Ammon's horn (tissue), 1 donor: ENCODE data around the gene ITFG1.
"Not testable (repeated sequence)": the region's sequence is repeated elsewhere in the genome, so short reads cannot be mapped to it uniquely, and the experiment has no call there.

Source experiments
- DNase-seq: peaks from one replicate; pipeline ENCODE4 v3.0.0-alpha.2; 2016; ENCODE audit warnings: low spot score

The ITFG1 gene

GRCh38 chr16:47473004-47473403 lies 12.1 kb upstream of the ITFG1 start:
- not testable (repeated sequence) for DNase-seq

- DNase-seq = no peak
Observed at GRCh38 chr16:47470810-47471209, 9.9 kb upstream of the ITFG1 start.

GRCh38 chr16:47470211-47470610 lies 9.3 kb upstream of the ITFG1 start:
- DNase-seq = no peak

GRCh38 chr16:47469227-47469626 lies 8.4 kb upstream of the ITFG1 start:
- DNase-seq = no peak

DNA sequence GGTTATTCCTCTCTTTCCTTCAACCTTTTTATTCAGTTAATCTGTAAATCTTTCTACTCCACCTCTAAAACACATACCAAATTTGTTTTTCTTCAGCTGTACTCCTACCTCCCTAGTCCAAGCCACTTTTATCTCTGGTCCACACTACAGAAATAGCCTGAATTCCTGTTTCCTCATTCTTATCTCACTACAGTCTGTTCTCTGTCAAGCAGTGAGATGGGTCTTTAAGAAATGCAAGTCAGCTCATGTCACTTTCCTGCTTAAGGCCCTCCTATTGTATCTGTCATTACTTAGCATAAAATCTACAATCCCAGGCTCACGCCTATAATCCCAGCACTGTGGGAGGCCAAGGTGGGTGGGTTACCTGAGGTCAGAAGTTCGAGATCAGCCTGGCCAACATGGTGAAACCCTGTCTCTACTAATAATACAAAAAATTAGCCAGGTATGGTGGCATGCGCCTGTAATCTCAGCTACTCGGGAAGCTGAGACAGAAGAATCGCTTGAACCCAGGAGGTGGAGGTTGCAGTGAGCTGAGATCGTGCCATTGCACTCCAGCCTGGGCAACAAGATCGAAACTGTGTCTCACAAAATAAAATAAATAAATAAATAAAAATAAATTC lies 7.3 kb upstream of the ITFG1 start:
- not testable (repeated sequence) for DNase-seq

- no peak for DNase-seq
Observed at GRCh38 chr16:47467501-47467900, 6.6 kb upstream of the ITFG1 start.

GRCh38 chr16:47465919-47466630 lies 5.2 kb upstream of the ITFG1 start:
- no peak for DNase-seq

- peak; percentile 26 for DNase-seq
Observed at GRCh38 chr16:47463771-47464624, 3.1 kb upstream of the ITFG1 start.

DNA sequence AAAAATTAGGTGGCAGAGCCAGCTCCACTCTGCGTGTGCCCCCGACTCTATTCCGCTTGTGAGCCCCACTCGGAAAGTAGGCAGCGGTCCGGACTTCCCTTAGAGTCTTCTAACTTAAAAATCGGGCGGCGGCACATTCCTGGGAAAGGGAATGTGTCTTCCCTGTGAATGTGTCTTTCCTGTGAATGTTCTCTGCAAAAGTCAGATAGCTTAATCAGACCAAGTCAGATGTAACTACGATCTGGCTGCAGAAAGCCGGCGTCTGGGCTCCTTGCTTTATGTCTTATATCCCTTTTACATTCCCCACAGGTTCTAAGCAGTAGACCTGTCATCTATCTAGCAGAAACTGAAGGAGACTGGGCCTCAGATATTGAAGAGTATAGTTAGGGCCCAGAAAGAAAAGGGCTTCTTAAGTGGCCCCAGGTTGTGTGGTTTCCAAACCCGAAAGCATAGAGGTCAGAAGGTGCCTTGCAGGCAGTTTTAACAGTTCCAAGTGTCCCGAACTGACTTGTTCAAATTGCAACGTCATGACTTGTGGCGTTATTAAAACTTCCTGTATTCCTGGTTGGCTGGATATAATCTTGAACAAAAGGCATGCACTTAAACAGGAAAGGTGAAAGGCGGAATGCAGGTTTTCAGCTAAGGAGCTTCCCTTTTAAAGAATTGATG lies 869 bp upstream of the ITFG1 start:
- peak; percentile 15 for DNase-seq

- no peak for DNase-seq
Observed at GRCh38 chr16:47460359-47460710, 528 bp downstream of the ITFG1 start.

DNA sequence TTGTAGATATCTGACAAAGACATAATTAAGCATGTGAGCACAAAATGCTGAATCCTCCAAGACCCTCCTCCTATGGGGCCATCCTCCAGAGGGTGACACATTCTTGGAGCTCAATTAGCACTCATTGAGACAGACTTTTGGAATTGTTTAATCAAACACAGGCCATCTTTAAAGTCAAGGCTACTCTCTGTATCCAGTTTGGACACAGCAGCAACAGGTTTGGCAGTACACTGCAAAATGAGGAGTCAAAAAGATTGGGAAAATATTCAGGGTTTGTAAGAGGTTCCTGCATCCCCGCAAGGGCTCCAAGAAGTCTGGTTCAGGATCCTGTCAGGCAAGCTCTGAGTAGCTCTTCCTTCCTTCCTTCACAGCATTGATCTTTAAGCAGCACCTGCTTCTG lies 1.3 kb downstream of the ITFG1 start:
- no peak for DNase-seq

DNA sequence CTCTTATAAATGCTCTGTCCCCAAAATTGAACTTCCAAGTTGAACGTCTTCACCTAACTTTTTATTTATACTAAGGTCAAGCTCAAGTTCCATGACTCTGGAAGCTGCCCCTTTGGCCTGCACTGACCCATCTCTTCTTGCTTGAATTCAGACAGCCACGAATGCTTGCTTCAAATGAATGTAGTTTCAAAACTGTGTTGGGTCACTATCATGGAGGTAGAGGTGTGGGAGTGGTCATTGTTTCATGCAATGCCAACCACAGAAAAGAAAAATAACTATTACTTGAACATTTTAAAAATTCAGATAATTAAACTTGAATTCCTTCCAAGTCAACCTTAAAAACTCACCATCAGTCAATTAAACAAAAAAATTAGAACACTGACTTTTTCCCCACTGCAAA lies 2.5 kb downstream of the ITFG1 start:
- DNase-seq = no peak

GRCh38 chr16:47449788-47450187 lies 11.1 kb downstream of the ITFG1 start:
- no peak for DNase-seq

GRCh38 chr16:47448830-47449575 lies 11.9 kb downstream of the ITFG1 start:
- DNase-seq = no peak

GRCh38 chr16:47446431-47446830 lies 14.4 kb downstream of the ITFG1 start:
- DNase-seq = no peak

GRCh38 chr16:47442884-47443283 lies 18.0 kb downstream of the ITFG1 start:
- not testable (repeated sequence) for DNase-seq

DNA sequence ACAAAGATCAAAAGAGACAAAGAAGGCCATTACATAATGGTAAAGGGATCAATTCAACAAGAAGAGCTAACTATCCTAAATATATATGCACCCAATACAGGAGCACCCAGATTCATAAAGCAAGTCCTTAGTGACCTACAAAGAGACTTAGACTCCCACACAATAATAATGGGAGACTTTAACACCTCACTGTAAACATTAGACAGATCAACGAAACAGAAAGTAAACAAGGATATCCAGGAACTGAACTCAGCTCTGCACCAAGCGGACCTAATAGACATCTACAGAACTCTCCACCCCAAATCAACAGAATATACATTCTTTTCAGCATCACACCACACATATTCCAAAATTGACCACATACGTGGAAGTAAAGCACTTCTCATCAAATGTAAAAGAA lies 20.8 kb downstream of the ITFG1 start:
- not testable (repeated sequence) for DNase-seq

GRCh38 chr16:47434274-47434673 lies 26.6 kb downstream of the ITFG1 start:
- not testable (repeated sequence) for DNase-seq

- DNase-seq = no peak
Observed at GRCh38 chr16:47431960-47432359, 28.9 kb downstream of the ITFG1 start.

GRCh38 chr16:47426806-47427205 lies 34.1 kb downstream of the ITFG1 start:
- DNase-seq = no peak

GRCh38 chr16:47424846-47425245 lies 36.0 kb downstream of the ITFG1 start:
- no peak for DNase-seq

GRCh38 chr16:47416869-47417268 lies 44.0 kb downstream of the ITFG1 start:
- DNase-seq = no peak
